GM03348 (cell line): ENCODE measurements around the gene DUT.

ENCODE experiments used
- DNase-seq: peaks from one replicate; pipeline ENCODE4 v3.0.0; 2012; ENCODE audit warnings: low spot score

DUT gene

DNA sequence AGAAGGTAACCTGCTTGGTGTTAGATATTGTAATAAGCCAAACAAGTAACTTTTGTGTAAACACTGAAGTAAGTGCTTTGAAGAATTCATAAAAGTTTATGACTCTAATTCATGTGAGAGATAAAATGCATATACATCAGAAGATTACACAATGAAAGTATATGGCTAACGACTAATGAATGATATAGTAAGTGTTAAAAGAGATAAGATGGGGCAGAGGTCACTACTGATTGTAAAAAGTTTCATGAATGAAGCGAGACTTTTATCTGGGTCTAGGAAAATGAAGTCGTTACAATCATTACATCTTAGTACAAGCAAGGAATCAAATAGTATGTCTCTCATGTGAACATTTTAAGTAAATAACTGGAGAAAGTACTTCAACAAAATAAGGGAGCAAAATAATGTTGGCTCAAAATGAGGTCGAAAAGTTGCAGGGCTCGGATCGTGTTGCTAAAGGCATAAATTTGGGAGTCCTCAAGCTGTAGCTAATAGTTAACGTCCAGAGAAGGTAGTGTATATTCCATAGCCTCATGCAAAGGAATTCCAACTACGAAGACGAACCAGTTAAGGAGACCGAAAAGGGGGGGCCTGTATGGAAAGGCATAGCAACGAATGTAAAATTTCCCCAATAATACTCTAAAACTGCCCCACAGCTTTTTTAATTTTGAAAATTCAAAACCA lies 984 bp upstream of the DUT start:
- peak; percentile 19 for DNase-seq

- DNase-seq, result peak; percentile 93
Observed at GRCh38 chr15:48331796-48332641, 790 bp downstream of the DUT start.

DNA sequence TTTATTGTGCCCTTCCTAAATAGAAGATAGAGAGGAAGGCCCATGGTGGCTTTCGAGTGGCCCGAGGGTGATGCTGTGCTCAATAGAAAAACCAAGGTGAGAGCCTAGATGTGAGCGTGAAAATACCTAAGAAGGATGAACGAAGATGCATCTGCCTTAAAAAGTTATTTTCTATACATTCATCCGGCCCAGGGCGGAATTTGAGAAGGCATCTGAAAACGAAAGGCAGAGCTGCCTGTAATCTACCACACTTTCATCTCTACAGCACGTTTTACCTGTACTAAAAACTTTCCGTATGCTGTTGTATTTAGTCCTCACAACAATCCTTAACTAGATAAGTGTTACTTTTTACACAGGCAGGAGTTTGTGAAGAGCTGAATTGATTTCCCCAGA lies 1.4 kb downstream of the DUT start:
- no peak for DNase-seq

DNA sequence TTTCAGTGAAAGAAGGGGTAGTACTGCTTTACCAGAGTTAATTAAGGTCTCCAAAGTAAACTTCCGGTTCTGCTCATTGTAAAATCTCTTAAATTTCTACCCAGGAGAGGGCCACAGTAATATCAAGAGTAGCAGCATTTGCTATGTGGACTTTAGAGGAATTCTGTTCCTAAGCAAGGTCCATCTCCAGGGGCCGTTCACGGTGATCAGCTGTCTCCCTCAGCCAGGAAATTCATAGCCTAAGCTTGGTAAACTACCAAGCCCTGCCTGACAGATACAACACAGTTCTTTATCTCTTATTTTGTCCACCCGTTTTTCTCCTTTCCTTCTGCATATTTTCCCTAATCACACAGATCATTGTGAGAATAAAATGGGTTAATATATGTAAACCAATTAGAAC lies 2.3 kb downstream of the DUT start:
- DNase-seq, result no peak

GRCh38 chr15:48334260-48334659 lies 3.0 kb downstream of the DUT start:
- DNase-seq, result no peak

DNA sequence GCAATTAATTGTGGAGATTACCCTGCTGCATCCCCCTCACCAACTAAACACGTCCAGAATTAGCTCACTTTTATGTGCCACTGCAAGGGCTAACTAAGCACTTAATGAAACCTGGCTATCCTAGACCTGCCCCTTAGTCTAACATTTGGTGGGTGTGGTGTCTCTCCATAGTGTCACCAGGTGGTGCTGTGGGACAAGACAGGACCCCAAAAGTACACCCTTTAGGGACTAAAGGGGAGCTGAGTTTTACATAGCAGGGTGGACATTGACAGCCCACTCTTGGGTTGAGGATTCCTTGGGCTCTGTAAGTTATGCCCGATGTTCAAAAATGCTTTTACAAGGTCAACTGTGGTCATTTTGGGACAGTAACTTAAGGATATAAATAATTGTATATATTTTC lies 5.7 kb downstream of the DUT start:
- peak; percentile 19 for DNase-seq

- DNase-seq, result no peak
Observed at GRCh38 chr15:48337607-48338006, 6.4 kb downstream of the DUT start.

DNA sequence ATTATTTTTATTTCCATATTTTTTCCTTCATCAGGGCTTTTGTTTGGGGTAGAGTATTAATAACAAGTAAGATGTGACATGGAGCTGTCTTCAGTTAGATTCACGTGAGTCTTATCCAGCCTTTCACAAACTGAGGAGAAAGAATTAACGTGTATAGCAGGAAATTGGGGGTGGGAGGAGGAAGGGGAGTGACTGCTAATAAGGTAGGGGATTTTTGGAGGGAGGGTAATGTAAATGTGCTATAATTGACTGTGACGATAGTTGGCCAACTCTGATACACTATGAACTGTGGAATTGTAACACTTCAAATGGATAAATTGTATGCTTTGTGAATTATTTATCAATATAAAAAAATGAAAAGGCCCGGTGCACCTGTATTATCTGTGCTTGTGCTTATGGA lies 8.9 kb downstream of the DUT start:
- DNase-seq, result no peak

DNA sequence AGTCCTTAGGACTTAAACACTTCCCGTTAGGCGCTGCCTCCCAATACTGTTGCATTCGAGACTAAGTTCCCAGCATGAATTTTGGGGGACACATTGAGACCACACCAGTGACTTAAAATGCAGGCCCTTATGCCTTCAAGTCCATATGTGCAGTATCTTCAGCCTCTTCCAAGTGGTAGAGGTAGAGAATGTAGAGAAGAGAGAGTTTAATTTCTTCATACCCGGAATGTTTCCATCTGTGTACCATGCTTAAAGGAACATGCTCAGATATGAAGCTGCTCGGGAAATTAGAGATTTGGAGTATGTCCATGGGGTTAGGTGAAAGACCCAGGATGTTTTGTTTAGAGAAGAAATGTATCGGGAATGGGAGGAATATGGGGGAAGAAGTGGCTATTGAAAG lies 12.6 kb downstream of the DUT start:
- no peak for DNase-seq

GRCh38 chr15:48345516-48345915 lies 14.3 kb downstream of the DUT start:
- no peak for DNase-seq

DNA sequence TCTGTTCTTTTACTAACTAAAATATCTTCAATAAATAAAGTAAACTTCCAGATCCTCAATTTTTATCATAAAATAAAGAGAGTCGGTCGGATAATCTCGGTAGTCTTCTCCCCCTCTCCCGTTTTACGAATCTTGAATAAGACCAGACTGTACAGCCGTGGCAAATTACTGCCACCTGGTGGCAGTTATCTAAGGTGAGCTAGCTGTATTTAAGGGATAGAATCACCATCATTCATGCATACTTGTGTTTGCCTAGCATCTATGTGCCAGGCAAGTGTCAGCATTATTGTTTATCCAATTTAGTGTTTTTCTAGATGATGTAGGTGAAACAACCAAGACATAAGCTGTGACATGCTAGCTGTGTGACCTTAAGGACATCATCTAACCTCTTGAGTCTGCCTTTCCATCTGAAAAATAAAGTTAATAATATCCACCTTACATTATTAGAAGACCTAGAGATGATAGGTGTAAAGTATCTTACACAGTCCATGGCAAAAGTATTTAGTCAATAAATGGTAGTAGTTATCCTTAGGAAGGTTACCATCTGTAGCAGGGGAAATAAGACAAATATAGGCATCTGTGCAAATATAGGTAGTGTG lies 21.3 kb downstream of the DUT start:
- DNase-seq, result no peak

DNA sequence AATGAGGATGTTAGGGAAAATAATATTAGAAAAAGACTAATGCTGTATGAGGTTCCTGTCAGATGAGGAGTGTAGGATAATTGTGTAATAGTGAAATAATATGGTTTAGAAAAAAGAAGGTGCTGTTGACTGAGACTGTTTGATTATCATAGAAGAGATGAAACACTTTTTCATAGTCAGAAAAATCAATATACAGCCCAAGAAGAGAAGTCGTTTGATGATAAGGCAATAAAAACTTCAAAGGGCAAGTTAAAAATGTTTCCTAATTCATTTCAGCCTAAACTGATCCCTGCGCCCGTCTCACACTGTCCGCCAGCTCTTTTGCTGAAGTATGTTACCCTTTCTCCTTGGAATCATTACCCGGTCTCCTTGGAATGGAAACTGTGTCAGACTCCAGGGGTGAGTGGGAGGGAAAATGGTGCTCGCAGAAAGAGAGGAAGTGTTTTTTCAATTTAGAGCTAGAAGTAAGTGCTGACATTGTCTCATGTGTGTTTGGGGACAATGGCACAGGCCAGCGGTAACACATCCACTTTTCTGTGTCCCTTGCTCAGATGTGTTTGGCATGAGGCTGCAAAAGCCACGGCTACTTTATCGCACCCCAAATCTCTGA lies 23.6 kb downstream of the DUT start:
- peak; percentile 49 for DNase-seq

- DNase-seq, result peak; percentile 62
Observed at GRCh38 chr15:48355377-48355776, 24.1 kb downstream of the DUT start.

DNA sequence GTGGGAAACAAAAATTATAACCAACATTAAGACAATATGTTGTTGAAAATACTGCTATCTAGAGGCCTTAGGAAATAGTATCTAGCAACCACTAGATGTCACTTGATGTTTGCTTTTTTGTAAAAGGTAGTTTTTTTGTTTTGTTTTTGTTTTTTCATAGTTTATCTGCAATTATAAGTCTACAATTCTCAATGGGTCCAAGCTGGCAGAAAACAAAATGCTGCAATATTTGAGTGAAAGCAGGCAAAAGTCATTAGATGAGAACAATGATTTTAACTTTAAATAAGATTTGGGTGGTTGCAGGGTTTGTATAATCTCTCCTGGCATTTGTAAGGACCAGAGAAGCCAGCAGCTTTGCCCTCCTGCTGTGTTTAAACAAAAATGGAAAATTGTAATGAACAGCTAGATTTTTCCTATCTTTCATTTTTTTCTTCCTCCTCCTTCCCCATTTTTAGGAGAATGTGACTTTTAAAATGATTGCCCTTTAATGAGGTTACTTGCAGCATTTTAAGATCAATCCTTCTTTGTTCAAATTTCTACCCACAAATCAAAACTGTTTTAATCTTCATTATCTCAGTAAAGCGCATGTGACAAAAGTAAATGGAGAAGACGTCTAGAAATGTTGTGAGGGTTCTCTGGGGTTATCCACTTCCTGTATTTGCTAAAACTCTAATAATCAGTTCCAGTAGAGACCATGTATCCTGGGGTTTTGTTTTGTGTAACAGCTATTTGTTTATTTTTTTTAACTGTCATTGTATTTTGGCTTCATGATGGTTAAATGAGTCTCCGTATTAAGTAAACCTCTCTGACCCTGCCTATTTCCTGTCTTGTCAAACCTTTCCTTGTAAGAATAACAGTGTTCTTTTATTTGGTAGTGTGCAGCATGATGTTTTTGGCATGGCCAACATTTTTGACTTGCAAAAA lies 27.3 kb downstream of the DUT start:
- peak; percentile 36 for DNase-seq

DNA sequence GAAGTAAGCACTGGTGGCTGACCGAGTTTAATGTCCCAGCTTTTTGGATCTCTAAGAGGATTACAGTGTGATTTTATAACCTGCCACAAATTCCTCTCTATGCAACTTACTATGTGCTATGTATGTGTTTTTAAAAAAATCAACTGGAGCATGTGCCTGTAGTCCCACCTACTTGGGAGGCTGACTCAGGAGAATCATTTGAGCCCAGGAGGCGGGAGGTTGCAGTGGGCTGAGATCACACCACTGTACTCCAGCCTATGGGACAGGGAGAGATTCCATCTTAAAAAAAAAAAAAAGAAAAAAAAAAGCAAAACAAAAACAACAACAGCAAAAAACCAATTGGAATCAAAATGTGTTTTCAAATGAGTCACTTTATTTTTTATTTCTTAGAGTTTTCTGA lies 29.6 kb downstream of the DUT start:
- DNase-seq, result no peak

- DNase-seq, result no peak
Observed at GRCh38 chr15:48361685-48362084, 30.5 kb downstream of the DUT start.

DNA sequence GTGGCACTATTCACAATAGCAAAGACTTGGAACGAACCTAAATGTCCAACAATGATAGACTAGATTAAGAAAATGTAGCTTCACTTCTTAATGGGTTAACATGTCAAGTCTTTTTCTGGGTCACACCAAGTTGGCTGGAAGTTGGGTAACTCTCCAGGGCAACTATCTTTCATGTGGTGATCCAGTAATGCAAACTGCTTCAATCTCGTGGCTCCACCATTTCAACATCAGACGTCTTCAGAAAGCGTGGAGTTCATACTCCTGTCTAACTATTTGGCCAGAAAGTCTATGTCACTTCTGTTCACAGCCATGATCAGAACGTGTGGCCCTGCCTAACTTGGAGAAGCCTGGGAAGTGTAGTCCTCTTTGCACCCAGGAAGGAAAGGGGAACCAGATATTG lies 32.2 kb downstream of the DUT start:
- no peak for DNase-seq

DNA sequence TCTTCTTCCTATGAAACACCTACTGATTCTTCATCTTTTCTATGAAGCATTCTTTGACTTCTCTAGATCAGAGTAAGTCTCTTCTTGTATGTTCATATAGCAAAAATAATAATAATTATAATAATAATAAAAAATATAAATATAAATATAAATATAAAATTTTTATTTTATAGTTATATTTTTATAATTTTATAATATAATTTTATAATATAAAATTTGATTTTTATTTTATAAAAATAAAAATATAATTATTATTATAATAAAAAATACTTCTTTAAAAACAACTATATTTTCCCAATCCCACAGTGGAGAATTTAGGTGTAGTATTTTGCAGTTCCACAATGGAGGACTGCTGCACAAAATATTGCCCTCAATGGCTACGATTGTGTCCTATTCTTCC lies 34.3 kb downstream of the DUT start:
- DNase-seq, result no peak

DNA sequence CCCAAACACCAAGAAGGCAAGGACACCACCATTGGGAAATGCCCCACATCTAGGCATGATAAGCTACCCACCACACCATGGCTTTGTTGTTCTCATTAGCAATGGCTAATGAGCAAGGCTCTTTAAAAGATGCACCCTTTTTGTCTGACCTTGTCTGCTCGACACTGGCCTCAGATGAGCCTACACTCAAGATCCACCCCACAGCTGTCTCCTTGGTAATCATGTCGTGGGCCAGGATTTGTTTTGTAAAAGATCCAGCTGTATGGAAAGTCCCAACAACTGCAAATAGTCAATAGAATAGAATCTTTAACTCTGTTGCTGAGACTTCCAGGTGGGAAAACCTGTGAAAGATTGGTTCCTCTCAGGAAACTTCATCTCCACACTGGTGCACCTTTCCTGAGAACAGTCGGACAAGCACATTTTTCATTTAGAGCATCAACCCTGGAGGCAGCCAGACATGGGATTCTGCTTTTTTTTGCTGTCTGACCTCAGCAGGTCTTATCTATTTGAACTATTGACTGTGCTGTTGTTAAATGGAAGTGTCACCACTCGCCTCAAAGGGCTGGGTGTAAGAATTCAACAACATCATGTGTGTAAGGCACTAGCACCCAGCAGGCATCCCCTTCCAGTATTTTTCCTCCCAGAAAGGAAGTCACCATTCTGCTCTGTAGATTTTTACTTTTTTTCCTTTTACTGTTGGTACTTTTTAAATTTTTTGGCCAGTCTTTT lies 35.5 kb downstream of the DUT start:
- no peak for DNase-seq

DNA sequence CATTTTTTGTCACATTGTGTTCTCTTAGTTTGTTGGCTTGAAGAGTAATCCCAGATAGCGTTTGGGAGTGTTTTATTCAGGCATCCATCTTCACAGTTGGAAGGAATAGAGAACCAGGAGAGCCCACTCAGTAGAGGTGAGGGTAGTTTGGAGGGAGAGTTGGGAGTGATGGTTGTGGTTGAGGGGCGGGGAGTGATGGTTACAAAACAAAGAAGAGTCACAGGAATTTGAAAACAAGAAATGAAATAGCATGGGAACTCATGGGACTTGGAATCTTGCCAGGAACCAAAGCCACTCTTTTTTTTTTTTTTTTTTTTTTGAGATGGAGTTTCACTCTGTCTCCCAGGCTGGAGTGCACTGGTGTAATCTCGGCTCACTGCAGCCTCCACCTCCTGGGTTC lies 36.3 kb downstream of the DUT start:
- no peak for DNase-seq

DNA sequence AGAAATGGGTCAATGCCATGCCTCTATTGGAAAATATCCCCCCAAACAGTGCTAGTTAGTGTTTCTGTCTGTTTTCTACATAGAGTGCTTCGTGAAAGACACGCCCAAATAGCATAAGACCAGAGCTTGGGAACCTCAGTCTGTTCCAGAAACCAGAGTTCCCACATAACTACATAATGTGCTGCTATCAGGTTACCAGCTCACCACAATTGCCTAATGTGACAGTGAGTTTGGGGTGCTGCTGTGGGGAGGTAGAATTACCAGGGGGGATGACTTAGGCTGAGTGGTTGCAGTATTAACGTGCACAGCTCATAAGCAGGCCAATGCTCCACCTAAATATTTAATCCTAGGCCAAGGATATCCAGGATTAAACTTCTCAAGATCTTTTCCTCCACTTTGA lies 39.2 kb downstream of the DUT start:
- peak; percentile 27 for DNase-seq
